ENCODE results near the gene POLR1F. TPM values are rescaled to one million over a fixed set of nuclear protein-coding genes. Genes with fewer than 3 reads are reported as not detected.

POLR1F gene
- polyA plus RNA-seq, 1 donor (not counting 4 experiments of a cell fraction or from before 2014, with no cell fraction given): 22.4 TPM

- H3K9me1 ChIP-seq (ENCODE audit: control insufficient read depth, extremely low read depth, insufficient read depth, low read length): no peaks in the 10 kb centered on the region
- H3K4me3 ChIP-seq (ENCODE audit: control insufficient read depth in 2 of 3, extremely low read depth in 1 of 3, insufficient read depth in 2 of 3, low read depth in 1 of 3, low read length in 3 of 3): no peak overlapping the region
- H3K4me1 ChIP-seq (ENCODE audit: control insufficient read depth, extremely low read depth, insufficient read depth, low read length): peaks cover 3% of the 10 kb centered on the region
- FAIRE-seq (no peak), DNase-seq (ENCODE audit: low read depth, low spot score) (no peak)
- H3K9me3 ChIP-seq (ENCODE audit: control insufficient read depth, low read depth, low read length): no peaks in the 10 kb centered on the region
- dilution Hi-C loops (cut with MboI; ENCODE audit: extremely low pct_ligation_motif_present, low sequenced_read_pairs): no loop called here
- H3K4me2 ChIP-seq (ENCODE audit: control insufficient read depth, extremely low read depth, insufficient read depth, low read depth, low read length): no peak overlapping the region
- no peaks in the 10 kb centered on the region for H3K27me3 ChIP-seq (ENCODE audit: control insufficient read depth, extremely low read depth, insufficient read depth, low read length)
- H3K27ac ChIP-seq (ENCODE audit: control insufficient read depth, insufficient read depth, low read length): no peak overlapping the region
- no peak overlapping the region for H2AFZ ChIP-seq (ENCODE audit: control insufficient read depth, low read length)
- no peak overlapping the region for H3K9ac ChIP-seq (ENCODE audit: control insufficient read depth, extremely low read depth, insufficient read depth, low read length)
- H3K79me2 ChIP-seq (ENCODE audit: control insufficient read depth, insufficient read depth, low read length): no peaks in the 10 kb centered on the region
- no peaks in the 10 kb centered on the region for H3K36me3 ChIP-seq (ENCODE audit: control insufficient read depth in 2 of 2, extremely low read depth in 1 of 2, insufficient read depth in 2 of 2, low read length in 2 of 2)
- no peaks in the 10 kb centered on the region for H4K20me1 ChIP-seq (ENCODE audit: control insufficient read depth, extremely low read depth, insufficient read depth, low read length)
- TF ChIP-seq, protein P1, sequence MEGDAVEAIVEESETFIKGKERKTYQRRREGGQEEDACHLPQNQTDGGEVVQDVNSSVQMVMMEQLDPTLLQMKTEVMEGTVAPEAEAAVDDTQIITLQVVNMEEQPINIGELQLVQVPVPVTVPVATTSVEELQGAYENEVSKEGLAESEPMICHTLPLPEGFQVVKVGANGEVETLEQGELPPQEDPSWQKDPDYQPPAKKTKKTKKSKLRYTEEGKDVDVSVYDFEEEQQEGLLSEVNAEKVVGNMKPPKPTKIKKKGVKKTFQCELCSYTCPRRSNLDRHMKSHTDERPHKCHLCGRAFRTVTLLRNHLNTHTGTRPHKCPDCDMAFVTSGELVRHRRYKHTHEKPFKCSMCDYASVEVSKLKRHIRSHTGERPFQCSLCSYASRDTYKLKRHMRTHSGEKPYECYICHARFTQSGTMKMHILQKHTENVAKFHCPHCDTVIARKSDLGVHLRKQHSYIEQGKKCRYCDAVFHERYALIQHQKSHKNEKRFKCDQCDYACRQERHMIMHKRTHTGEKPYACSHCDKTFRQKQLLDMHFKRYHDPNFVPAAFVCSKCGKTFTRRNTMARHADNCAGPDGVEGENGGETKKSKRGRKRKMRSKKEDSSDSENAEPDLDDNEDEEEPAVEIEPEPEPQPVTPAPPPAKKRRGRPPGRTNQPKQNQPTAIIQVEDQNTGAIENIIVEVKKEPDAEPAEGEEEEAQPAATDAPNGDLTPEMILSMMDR (optimal IDR thresholded peaks at IDR 0.05 in 1 of 3, IDR thresholded peaks at IDR 0.05 in 1 of 3, conservative IDR thresholded peaks at IDR 0.05 in 1 of 3; ENCODE audit: extremely low read depth in 1 of 3, insufficient read depth in 2 of 3, low read length in 3 of 3): no peak
- TF ChIP-seq EZH2 (IDR thresholded peaks at IDR 0.05; ENCODE audit: low read length): no peak
Observed at GRCh38 chr7:19675816-19676215, 33.0 kb downstream of the POLR1F start.

GRCh38 chr7:19674266-19674960, 34.4 kb downstream of the POLR1F start:
- DNase-seq (ENCODE audit: low read depth, low spot score): no peak
- dilution Hi-C loops (cut with MboI; ENCODE audit: extremely low pct_ligation_motif_present, low sequenced_read_pairs): no loop called here

More at GRCh38 chr7:19674266-19674960, 34.4 kb downstream of the POLR1F start:
- Histone ChIP-seq H2AFZ (ENCODE audit: control insufficient read depth, low read length) (peak overlapping the region; percentile 81), H3K4me2 (ENCODE audit: control insufficient read depth, extremely low read depth, insufficient read depth, low read depth, low read length) (peak overlapping the region; percentile 30), H3K79me2 (ENCODE audit: control insufficient read depth, insufficient read depth, low read length) (no peaks in the 10 kb centered on the region), H4K20me1 (ENCODE audit: control insufficient read depth, extremely low read depth, insufficient read depth, low read length) (no peaks in the 10 kb centered on the region), H3K36me3 (ENCODE audit: control insufficient read depth in 2 of 2, extremely low read depth in 1 of 2, insufficient read depth in 2 of 2, low read length in 2 of 2) (no peaks in the 10 kb centered on the region), H3K9me3 (ENCODE audit: control insufficient read depth, low read depth, low read length) (no peaks in the 10 kb centered on the region), H3K9me1 (ENCODE audit: control insufficient read depth, extremely low read depth, insufficient read depth, low read length) (no peaks in the 10 kb centered on the region), H3K4me3 (ENCODE audit: control insufficient read depth in 2 of 3, extremely low read depth in 1 of 3, insufficient read depth in 2 of 3, low read depth in 1 of 3, low read length in 3 of 3) (peak overlapping the region in 1 of 3 experiments; percentile 20), H3K27me3 (ENCODE audit: control insufficient read depth, extremely low read depth, insufficient read depth, low read length) (no peaks in the 10 kb centered on the region), H3K27ac (ENCODE audit: control insufficient read depth, insufficient read depth, low read length) (no peak overlapping the region), H3K4me1 (ENCODE audit: control insufficient read depth, extremely low read depth, insufficient read depth, low read length) (peaks cover 3% of the 10 kb centered on the region), H3K9ac (ENCODE audit: control insufficient read depth, extremely low read depth, insufficient read depth, low read length) (no peak overlapping the region)
- no peak for FAIRE-seq
- TF ChIP-seq, protein P1 (optimal IDR thresholded peaks at IDR 0.05 in 1 of 3, IDR thresholded peaks at IDR 0.05 in 1 of 3, conservative IDR thresholded peaks at IDR 0.05 in 1 of 3; ENCODE audit: extremely low read depth in 1 of 3, insufficient read depth in 2 of 3, low read length in 3 of 3): no peak
- TF ChIP-seq EZH2 (IDR thresholded peaks at IDR 0.05; ENCODE audit: low read length): no peak

All from keratinocyte (primary cell).